DOHH2 (cell line): ENCODE measurements around the gene PPFIA1.

Source experiments
- H3F3A ChIP-seq: fragments of 200-600 bp; sonication (generic), shearing (Covaris generic); 2 replicates; pipeline ENCODE4 v1.6.0; 2016; ENCODE audit warnings: antibody characterized with exemption, mild to moderate bottlenecking; ENCODE audit not compliant: control insufficient read depth, insufficient read depth
- H3K27ac ChIP-seq: fragments of 200-600 bp; sonication (generic); 2 replicates; pipeline ENCODE4 v1.5.1; 2014; ENCODE audit warnings: low read depth, mild to moderate bottlenecking, low read length, moderate library complexity
- H3K27me3 ChIP-seq: fragments of 200-600 bp; sonication (generic); 2 replicates; pipeline ENCODE4 v1.6.1; 2014; ENCODE audit warnings: mild to moderate bottlenecking, low read length, mixed read lengths; ENCODE audit not compliant: control insufficient read depth
- H3K36me3 ChIP-seq: fragments of 200-600 bp; sonication (generic); 2 replicates; pipeline ENCODE4 v1.6.1; 2014; ENCODE audit warnings: mild to moderate bottlenecking, low read length, moderate library complexity, mixed read lengths; ENCODE audit not compliant: control insufficient read depth
- H3K4me1 ChIP-seq: fragments of 200-600 bp; sonication (generic); 2 replicates; pipeline ENCODE4 v1.6.1; 2014; ENCODE audit warnings: mild to moderate bottlenecking, low read length, mixed read lengths; ENCODE audit not compliant: control insufficient read depth
- H3K4me2 ChIP-seq: fragments of 200-600 bp; sonication (generic); 2 replicates; pipeline ENCODE4 v1.6.0; 2014; ENCODE audit warnings: mild to moderate bottlenecking, low read length, moderate library complexity
- H3K4me3 ChIP-seq: fragments of 200-600 bp; sonication (generic); 2 replicates; pipeline ENCODE4 v1.5.1; 2014; ENCODE audit warnings: mild to moderate bottlenecking, low read length, mixed read lengths
- H3K79me2 ChIP-seq: fragments of 200-600 bp; sonication (generic); 2 replicates; pipeline ENCODE4 v1.6.1; 2014; ENCODE audit warnings: mild to moderate bottlenecking, low read length, mixed read lengths; ENCODE audit not compliant: control insufficient read depth
- H3K9me2 ChIP-seq: fragments of 200-600 bp; sonication (generic); replicated peaks from 2 replicates; pipeline ENCODE4 v1.6.1; 2014; ENCODE audit warnings: mild to moderate bottlenecking, low read length, mixed read lengths; ENCODE audit not compliant: control insufficient read depth
- H3K9me3 ChIP-seq: fragments of 200-600 bp; sonication (generic); 2 replicates; pipeline ENCODE4 v1.6.1; 2014; ENCODE audit warnings: antibody characterized with exemption, low read length, mixed read lengths; ENCODE audit not compliant: control insufficient read depth, insufficient read depth
- H4K20me1 ChIP-seq: fragments of 200-600 bp; sonication (generic); 2 replicates; pipeline ENCODE4 v1.6.0; 2014; ENCODE audit warnings: low read depth, mild to moderate bottlenecking, antibody characterized with exemption, low read length, moderate library complexity; ENCODE audit not compliant: control insufficient read depth, insufficient read depth
- CTCF ChIP-seq: fragments of 200-600 bp; sonication (generic); IDR thresholded peaks from one replicate; pipeline ENCODE4 v1.5.1; 2014; ENCODE audit warnings: antibody characterized with exemption, mild to moderate bottlenecking, low read depth, low read length; ENCODE audit not compliant: poor library complexity, severe bottlenecking
- EZH2phosphoT487 ChIP-seq: fragments of 200-600 bp; sonication (generic); IDR thresholded peaks from 2 replicates; pipeline ENCODE4 v1.6.1; 2017; ENCODE audit warnings: borderline replicate concordance, mild to moderate bottlenecking, antibody characterized with exemption, low read length, moderate library complexity, mixed read lengths

Gene PPFIA1

GRCh38 chr11:70422692-70423522 lies 152.4 kb downstream of the PPFIA1 start:
- no peak for TF ChIP-seq EZH2phosphoT487
- no peak for TF ChIP-seq CTCF
- Histone ChIP-seq H3K27ac (no peak overlapping the region), H3K4me3 (no peak overlapping the region), H3K9me3 (no peaks in the 10 kb centered on the region), H3K36me3 (no peaks in the 10 kb centered on the region), H4K20me1 (no peaks in the 10 kb centered on the region), H3K4me2 (no peak overlapping the region), H3K27me3 (0 out of 2 replicates have a peak, but pooled peaks cover 3% of the 10 kb centered on the region), H3F3A (no peaks in the 10 kb centered on the region), H3K79me2 (no peaks in the 10 kb centered on the region), H3K9me2 (no peaks in the 10 kb centered on the region), H3K4me1 (no peaks in the 10 kb centered on the region)

- TF ChIP-seq EZH2phosphoT487, result no peak
- no peak for TF ChIP-seq CTCF
- Histone ChIP-seq H3K4me3 (no peak overlapping the region), H4K20me1 (no peaks in the 10 kb centered on the region), H3K9me2 (no peaks in the 10 kb centered on the region), H3K27me3 (0 out of 2 replicates have a peak, but pooled peaks cover 3% of the 10 kb centered on the region), H3K79me2 (no peaks in the 10 kb centered on the region), H3K27ac (no peak overlapping the region), H3K4me1 (no peaks in the 10 kb centered on the region), H3F3A (no peaks in the 10 kb centered on the region), H3K4me2 (no peak overlapping the region), H3K36me3 (no peaks in the 10 kb centered on the region), H3K9me3 (no peaks in the 10 kb centered on the region)
Measured at GRCh38 chr11:70423523-70424505, 153.3 kb downstream of the PPFIA1 start.

DNA sequence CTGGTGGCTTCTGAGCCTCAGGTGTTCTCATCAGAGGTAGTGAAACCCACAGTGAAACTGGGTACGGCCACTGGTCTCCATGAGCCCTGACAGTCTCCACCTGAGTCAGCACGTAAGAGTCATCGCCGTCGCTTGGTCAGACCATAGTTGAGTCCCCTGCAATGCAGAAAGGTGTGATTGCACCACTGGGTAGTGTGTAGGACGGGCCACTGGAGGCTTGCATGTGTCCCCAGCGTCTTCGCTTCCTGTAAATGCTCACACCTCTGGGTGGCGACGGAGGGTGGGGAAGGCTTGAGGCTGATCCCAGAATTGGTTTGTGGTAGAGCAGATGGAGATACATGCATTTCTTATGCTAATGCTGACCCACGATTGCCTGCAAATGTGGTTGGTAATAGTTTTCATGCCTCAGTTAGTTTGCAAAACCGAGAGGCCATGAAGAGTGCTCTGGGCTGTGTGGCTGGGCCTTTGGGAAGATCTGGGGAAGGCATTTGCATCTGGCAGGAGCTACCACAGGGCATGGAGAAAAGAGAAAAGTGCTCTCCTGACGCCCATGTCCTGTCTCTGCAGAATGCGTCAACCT lies 154.4 kb downstream of the PPFIA1 start:
- Histone ChIP-seq H3F3A (no peaks in the 10 kb centered on the region), H3K4me3 (no peak overlapping the region), H3K4me1 (no peaks in the 10 kb centered on the region), H3K9me3 (no peaks in the 10 kb centered on the region), H3K9me2 (no peaks in the 10 kb centered on the region), H3K36me3 (no peaks in the 10 kb centered on the region), H3K79me2 (no peaks in the 10 kb centered on the region), H3K4me2 (no peak overlapping the region), H3K27me3 (0 out of 2 replicates have a peak, but pooled peaks cover 3% of the 10 kb centered on the region), H3K27ac (no peak overlapping the region), H4K20me1 (no peaks in the 10 kb centered on the region)
- TF ChIP-seq EZH2phosphoT487 (no peak), CTCF (no peak)
